22Rv1 (cell line): ENCODE data around the gene KCND2.

Experiments
- ZFX ChIP-seq: fragments of 450-650 bp; IDR thresholded peaks from 2 replicates; pipeline ENCODE4 v1.6.1; 2017; ENCODE audit warnings: antibody characterized with exemption, borderline replicate concordance
- TF ChIP-seq, protein P1 (sequence below): fragments of 450-650 bp; IDR thresholded peaks from 2 replicates; pipeline ENCODE4 v1.5.1; 2017; ENCODE audit warnings: mild to moderate bottlenecking

DNA sequence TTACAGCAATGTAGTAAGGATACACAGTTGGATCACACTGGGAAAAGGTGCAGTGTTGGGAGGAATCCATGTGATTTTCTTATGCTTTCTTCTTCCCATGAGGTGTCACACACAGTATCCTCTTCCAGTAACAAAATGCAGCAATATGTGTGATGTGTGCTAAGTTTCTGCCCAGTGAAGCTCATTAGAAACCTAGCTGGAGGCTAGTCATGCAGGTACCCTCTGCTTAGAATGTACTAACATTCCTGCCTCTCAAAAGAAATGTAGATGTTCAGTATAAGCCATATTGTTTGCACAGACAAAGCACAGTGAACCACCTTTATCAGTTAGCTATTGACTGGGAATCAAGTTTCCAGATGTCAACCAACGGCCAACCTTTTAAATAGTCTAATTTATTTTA is 12.9 kb upstream of the KCND2 start:
- TF ChIP-seq, protein P1, sequence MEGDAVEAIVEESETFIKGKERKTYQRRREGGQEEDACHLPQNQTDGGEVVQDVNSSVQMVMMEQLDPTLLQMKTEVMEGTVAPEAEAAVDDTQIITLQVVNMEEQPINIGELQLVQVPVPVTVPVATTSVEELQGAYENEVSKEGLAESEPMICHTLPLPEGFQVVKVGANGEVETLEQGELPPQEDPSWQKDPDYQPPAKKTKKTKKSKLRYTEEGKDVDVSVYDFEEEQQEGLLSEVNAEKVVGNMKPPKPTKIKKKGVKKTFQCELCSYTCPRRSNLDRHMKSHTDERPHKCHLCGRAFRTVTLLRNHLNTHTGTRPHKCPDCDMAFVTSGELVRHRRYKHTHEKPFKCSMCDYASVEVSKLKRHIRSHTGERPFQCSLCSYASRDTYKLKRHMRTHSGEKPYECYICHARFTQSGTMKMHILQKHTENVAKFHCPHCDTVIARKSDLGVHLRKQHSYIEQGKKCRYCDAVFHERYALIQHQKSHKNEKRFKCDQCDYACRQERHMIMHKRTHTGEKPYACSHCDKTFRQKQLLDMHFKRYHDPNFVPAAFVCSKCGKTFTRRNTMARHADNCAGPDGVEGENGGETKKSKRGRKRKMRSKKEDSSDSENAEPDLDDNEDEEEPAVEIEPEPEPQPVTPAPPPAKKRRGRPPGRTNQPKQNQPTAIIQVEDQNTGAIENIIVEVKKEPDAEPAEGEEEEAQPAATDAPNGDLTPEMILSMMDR, result no peak
- TF ChIP-seq ZFX, result no peak
